ENCODE results near the gene MARS2. TPM values are rescaled to one million over a fixed set of nuclear protein-coding genes. Genes with fewer than 3 reads are reported as not detected.

MARS2 gene
- polyA plus RNA-seq, 1 of the 3 experiments (the other 2 are of a cell fraction), result 2.4 TPM

GRCh38 chr2:197740200-197740599, 35.0 kb downstream of the MARS2 start:
- no peaks in the 10 kb centered on the region for H3K36me3 ChIP-seq (replicated peaks in 1 of 2; ENCODE audit: control insufficient read depth in 1 of 2, insufficient read depth in 2 of 2, low read length in 1 of 2)
- H3F3A ChIP-seq (replicated peaks; ENCODE audit: insufficient read depth), result no peaks in the 10 kb centered on the region
- H3K4me2 ChIP-seq, result no peak overlapping the region
- H3K9me2 ChIP-seq, result no peaks in the 10 kb centered on the region; the same call in 1 of the 2 replicates
- no peaks in the 10 kb centered on the region for H3K4me1 ChIP-seq (ENCODE audit: control insufficient read depth in 1 of 2, insufficient read depth in 2 of 2, low read depth in 1 of 2, low read length in 1 of 2)
- no peak overlapping the region for H3K27ac ChIP-seq (ENCODE audit: low read depth in 2 of 2, low read length in 1 of 2)
- no peak overlapping the region for H3K9ac ChIP-seq
- H4K20me1 ChIP-seq (ENCODE audit: insufficient read depth), result no peaks in the 10 kb centered on the region
- no peaks in the 10 kb centered on the region for H3K27me3 ChIP-seq (ENCODE audit: insufficient read depth)
- H3K9me3 ChIP-seq, result no peaks in the 10 kb centered on the region
- H3K79me2 ChIP-seq (ENCODE audit: insufficient read depth), result no peaks in the 10 kb centered on the region
- H2AFZ ChIP-seq (ENCODE audit: low read depth), result no peak overlapping the region
- no peak for DNase-seq
- ChIA-PET CTCF (no interaction called here), POLR2A (no interaction called here)
- no peak for TF ChIP-seq RCOR1 (IDR thresholded peaks at IDR 0.05; ENCODE audit: low read length)
- TF ChIP-seq, protein P1, sequence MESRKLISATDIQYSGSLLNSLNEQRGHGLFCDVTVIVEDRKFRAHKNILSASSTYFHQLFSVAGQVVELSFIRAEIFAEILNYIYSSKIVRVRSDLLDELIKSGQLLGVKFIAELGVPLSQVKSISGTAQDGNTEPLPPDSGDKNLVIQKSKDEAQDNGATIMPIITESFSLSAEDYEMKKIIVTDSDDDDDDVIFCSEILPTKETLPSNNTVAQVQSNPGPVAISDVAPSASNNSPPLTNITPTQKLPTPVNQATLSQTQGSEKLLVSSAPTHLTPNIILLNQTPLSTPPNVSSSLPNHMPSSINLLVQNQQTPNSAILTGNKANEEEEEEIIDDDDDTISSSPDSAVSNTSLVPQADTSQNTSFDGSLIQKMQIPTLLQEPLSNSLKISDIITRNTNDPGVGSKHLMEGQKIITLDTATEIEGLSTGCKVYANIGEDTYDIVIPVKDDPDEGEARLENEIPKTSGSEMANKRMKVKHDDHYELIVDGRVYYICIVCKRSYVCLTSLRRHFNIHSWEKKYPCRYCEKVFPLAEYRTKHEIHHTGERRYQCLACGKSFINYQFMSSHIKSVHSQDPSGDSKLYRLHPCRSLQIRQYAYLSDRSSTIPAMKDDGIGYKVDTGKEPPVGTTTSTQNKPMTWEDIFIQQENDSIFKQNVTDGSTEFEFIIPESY (IDR thresholded peaks at IDR 0.05; ENCODE audit: borderline replicate concordance, low read depth), result no peak
- TF ChIP-seq, protein P2, sequence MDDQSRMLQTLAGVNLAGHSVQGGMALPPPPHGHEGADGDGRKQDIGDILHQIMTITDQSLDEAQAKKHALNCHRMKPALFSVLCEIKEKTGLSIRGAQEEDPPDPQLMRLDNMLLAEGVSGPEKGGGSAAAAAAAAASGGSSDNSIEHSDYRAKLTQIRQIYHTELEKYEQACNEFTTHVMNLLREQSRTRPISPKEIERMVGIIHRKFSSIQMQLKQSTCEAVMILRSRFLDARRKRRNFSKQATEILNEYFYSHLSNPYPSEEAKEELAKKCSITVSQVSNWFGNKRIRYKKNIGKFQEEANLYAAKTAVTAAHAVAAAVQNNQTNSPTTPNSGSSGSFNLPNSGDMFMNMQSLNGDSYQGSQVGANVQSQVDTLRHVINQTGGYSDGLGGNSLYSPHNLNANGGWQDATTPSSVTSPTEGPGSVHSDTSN (IDR thresholded peaks at IDR 0.05), result no peak
- TF ChIP-seq, protein P3, sequence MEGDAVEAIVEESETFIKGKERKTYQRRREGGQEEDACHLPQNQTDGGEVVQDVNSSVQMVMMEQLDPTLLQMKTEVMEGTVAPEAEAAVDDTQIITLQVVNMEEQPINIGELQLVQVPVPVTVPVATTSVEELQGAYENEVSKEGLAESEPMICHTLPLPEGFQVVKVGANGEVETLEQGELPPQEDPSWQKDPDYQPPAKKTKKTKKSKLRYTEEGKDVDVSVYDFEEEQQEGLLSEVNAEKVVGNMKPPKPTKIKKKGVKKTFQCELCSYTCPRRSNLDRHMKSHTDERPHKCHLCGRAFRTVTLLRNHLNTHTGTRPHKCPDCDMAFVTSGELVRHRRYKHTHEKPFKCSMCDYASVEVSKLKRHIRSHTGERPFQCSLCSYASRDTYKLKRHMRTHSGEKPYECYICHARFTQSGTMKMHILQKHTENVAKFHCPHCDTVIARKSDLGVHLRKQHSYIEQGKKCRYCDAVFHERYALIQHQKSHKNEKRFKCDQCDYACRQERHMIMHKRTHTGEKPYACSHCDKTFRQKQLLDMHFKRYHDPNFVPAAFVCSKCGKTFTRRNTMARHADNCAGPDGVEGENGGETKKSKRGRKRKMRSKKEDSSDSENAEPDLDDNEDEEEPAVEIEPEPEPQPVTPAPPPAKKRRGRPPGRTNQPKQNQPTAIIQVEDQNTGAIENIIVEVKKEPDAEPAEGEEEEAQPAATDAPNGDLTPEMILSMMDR (IDR thresholded peaks at IDR 0.05), result no peak
- no peak overlapping the region for H3K4me3 ChIP-seq (ENCODE audit: low read depth in 2 of 2, low read length in 1 of 2)

Other genes with a start within 250 kb of the MARS2 start
- gene HSPD1, start 205.5 kb upstream of the MARS2 start, polyA plus RNA-seq (2012; rRNA removed), result 212 and 227 TPM in 2 replicates
- gene HSPE1, start 205.0 kb upstream of the MARS2 start, polyA plus RNA-seq (2012; rRNA removed), result 130 and 142 TPM in 2 replicates
- 22.0 and 24.6 TPM in 2 replicates for gene MOB4, start 189.3 kb upstream of the MARS2 start, polyA plus RNA-seq (2012; rRNA removed)
- gene RFTN2, start 29.8 kb upstream of the MARS2 start, polyA plus RNA-seq (2012; rRNA removed), result 0.05 and 0.08 TPM in 2 replicates
- not detected in 2 replicates for gene BOLL, start 80.0 kb downstream of the MARS2 start, polyA plus RNA-seq (2012; rRNA removed)
- 7.7 and 10.3 TPM in 2 replicates for gene PLCL1, start 99.2 kb downstream of the MARS2 start, polyA plus RNA-seq (2012; rRNA removed)

Measured in SK-N-SH (cell line).